Loucy (cell line): Measurements from ENCODE around the gene NCR2.

Experiments
- CTCF ChIP-seq: fragments of 200-600 bp; sonication (generic); conservative IDR thresholded peaks from 2 replicates; pipeline ENCODE4 v1.5.1; 2014; ENCODE audit warnings: mild to moderate bottlenecking, antibody characterized with exemption, low read length
- EZH2phosphoT487 ChIP-seq: fragments of 200-600 bp; IDR thresholded peaks from 2 replicates; pipeline ENCODE4 v1.6.1; 2018; ENCODE audit warnings: antibody characterized with exemption, mild to moderate bottlenecking, moderate library complexity, borderline replicate concordance

GRCh38 chr6:41337709-41338108 is 2.3 kb downstream of the NCR2 start:
- no peak for TF ChIP-seq CTCF
- no peak for TF ChIP-seq EZH2phosphoT487
